Measurements from ENCODE around the gene EP400.
A peak's percentile ranks its signal among the peaks of the same experiment; 100 is the strongest.

GRCh38 chr12:132014915-132015280 is 65.2 kb downstream of the EP400 start:
- TF ChIP-seq CTCF (IDR thresholded peaks at IDR 0.05; ENCODE audit: low read length) = 0 out of 2 replicates have a peak, but pooled peaks have one; percentile 8
- no peak for TF ChIP-seq EZH2 (IDR thresholded peaks at IDR 0.05; ENCODE audit: borderline replicate concordance, low read length)
